Common myeloid progenitor, CD34-positive (primary cell): ENCODE results near the gene CFI.

Experiments used
- CTCF ChIA-PET: fragments of 350-600 bp; sonication (Branson Sonifier 250); formaldehyde crosslinking; loops from one replicate; lab custom pipeline; 2021; ENCODE audit warnings: antibody characterized with exemption; lab: Charles Lee
- POLR2A ChIA-PET: fragments of 350-600 bp; sonication (Branson Sonifier 250); formaldehyde crosslinking; loops from one replicate; lab custom pipeline; 2021; ENCODE audit warnings: antibody characterized with exemption; lab: Charles Lee
- DNase-seq, 3 donors: peaks; one replicate each; pipeline versions ENCODE4 v3.0.0 to v3.0.0-alpha.2; 2013
- H3K27ac ChIP-seq, 2 experiments: 1 replicate in 1 of 2; 2 replicates in 1 of 2; pipeline ENCODE4 v1.7.0; 2013; ENCODE audit warnings: inconsistent platforms in 2 of 2, low read length in 2 of 2, mild to moderate bottlenecking in 2 of 2, low read depth in 1 of 2, moderate library complexity in 1 of 2; ENCODE audit not compliant: severe bottlenecking in 2 of 2, insufficient read depth in 1 of 2, poor library complexity in 1 of 2
- H3K27me3 ChIP-seq, 5 experiments: replicated peaks in 2 of 5; 1 replicate in 3 of 5; 2 replicates in 2 of 5; pipeline versions ENCODE4 v1.6.1 to v1.7.0; 2013; ENCODE audit warnings: low read length in 4 of 5, mild to moderate bottlenecking in 2 of 5, moderate library complexity in 2 of 5, inconsistent platforms in 1 of 5; ENCODE audit not compliant: insufficient read depth in 5 of 5, control insufficient read depth in 4 of 5
- H3K36me3 ChIP-seq, 4 experiments: 1 replicate in 2 of 4; 2 replicates in 2 of 4; pipeline versions ENCODE4 v1.6.1 to v1.7.0; 2013; ENCODE audit warnings: low read length in 3 of 4, control low read depth in 1 of 4, mild to moderate bottlenecking in 1 of 4; ENCODE audit not compliant: control insufficient read depth in 4 of 4, insufficient read depth in 4 of 4
- H3K4me1 ChIP-seq, 4 experiments: 1 replicate in 3 of 4; 2 replicates in 1 of 4; pipeline versions ENCODE4 v1.6.1 to v1.7.1; 2013; ENCODE audit warnings: low read length in 3 of 4, mild to moderate bottlenecking in 3 of 4, control low read depth in 1 of 4, inconsistent platforms in 1 of 4, moderate library complexity in 1 of 4; ENCODE audit not compliant: control insufficient read depth in 4 of 4, insufficient read depth in 4 of 4; ENCODE audit errors: control extremely low read depth in 1 of 4
- H3K4me3 ChIP-seq, 7 experiments: 1 replicate in 4 of 7; 2 replicates in 3 of 7; pipeline versions ENCODE4 v1.5.1 to v1.7.0; 2013; ENCODE audit warnings: mild to moderate bottlenecking in 7 of 7, low read length in 6 of 7, moderate library complexity in 6 of 7, inconsistent platforms in 2 of 7, low read depth in 2 of 7, control low read depth in 1 of 7; ENCODE audit not compliant: insufficient read depth in 4 of 7, control insufficient read depth in 1 of 7; ENCODE audit errors: extremely low read depth in 1 of 7
- H3K9me3 ChIP-seq, 5 experiments: 1 replicate in 4 of 5; 2 replicates in 1 of 5; pipeline versions ENCODE4 v1.6.1 to v1.7.1; 2013; ENCODE audit warnings: low read length in 4 of 5, mild to moderate bottlenecking in 2 of 5, inconsistent platforms in 1 of 5, low read depth in 1 of 5, moderate library complexity in 1 of 5; ENCODE audit not compliant: control insufficient read depth in 4 of 5, insufficient read depth in 2 of 5; ENCODE audit errors: control extremely low read depth in 1 of 5
- whole genome bisulfite sequencing: methylation state at CpG from one replicate; pipeline ENCODE4 v1.1.5; 2013; ENCODE audit not compliant: insufficient coverage; 5-methylcytosine and 5-hydroxymethylcytosine counted together

The CFI gene

GRCh38 chr4:109749388-109750082 is 52.3 kb downstream of the CFI start:
- Histone ChIP-seq H3K27ac (no peak overlapping the region), H3K9me3 (no peaks in the 10 kb centered on the region), H3K4me1 (no peaks in the 10 kb centered on the region), H3K4me3 (no peak overlapping the region), H3K36me3 (no peaks in the 10 kb centered on the region), H3K27me3 (no peaks in the 10 kb centered on the region)
- whole genome bisulfite sequencing = 100% methylated on average over 2 of the region's 7 CpGs
- CTCF ChIA-PET = interaction anchor here (0.6 kb wide), 1 partner anchor 13 kb away, joined by 3 read pairs; no protein-coding TSS in a partner anchor
- POLR2A ChIA-PET = no interaction called here
- no peak for DNase-seq

- no peak for DNase-seq
- WGBS = 100% methylated on average over 1 of the region's 1 CpG
- Histone ChIP-seq H3K9me3 (no peaks in the 10 kb centered on the region), H3K27me3 (no peaks in the 10 kb centered on the region), H3K36me3 (no peaks in the 10 kb centered on the region), H3K4me3 (no peak overlapping the region), H3K4me1 (no peaks in the 10 kb centered on the region), H3K27ac (no peak overlapping the region)
- ChIA-PET POLR2A (no interaction called here), CTCF (no interaction called here)
Observed at GRCh38 chr4:109748114-109748513, 53.7 kb downstream of the CFI start.

- CTCF ChIA-PET = no interaction called here
- H3K27me3 ChIP-seq = no peaks in the 10 kb centered on the region
- no CpG with 5 or more reads among the region's 2 CpGs for WGBS
- no peaks in the 10 kb centered on the region for H3K4me1 ChIP-seq
- no peaks in the 10 kb centered on the region for H3K36me3 ChIP-seq
- no peaks in the 10 kb centered on the region for H3K9me3 ChIP-seq
- H3K27ac ChIP-seq = no peak overlapping the region
- DNase-seq = no peak
- H3K4me3 ChIP-seq = no peak overlapping the region
- POLR2A ChIA-PET = no interaction called here
Observed at GRCh38 chr4:109746728-109747127, 55.1 kb downstream of the CFI start.

GRCh38 chr4:109745830-109746229 is 56.0 kb downstream of the CFI start:
- no peaks in the 10 kb centered on the region for H3K36me3 ChIP-seq
- no peak overlapping the region for H3K27ac ChIP-seq
- H3K4me3 ChIP-seq = no peak overlapping the region
- no peaks in the 10 kb centered on the region for H3K9me3 ChIP-seq
- ChIA-PET POLR2A (no interaction called here), CTCF (no interaction called here)
- H3K27me3 ChIP-seq = no peaks in the 10 kb centered on the region
- H3K4me1 ChIP-seq = no peaks in the 10 kb centered on the region
- no peak for DNase-seq

GRCh38 chr4:109739547-109739946 is 62.3 kb downstream of the CFI start:
- no peaks in the 10 kb centered on the region for H3K27me3 ChIP-seq
- no peaks in the 10 kb centered on the region for H3K4me1 ChIP-seq
- ChIA-PET CTCF (no interaction called here), POLR2A (no interaction called here)
- H3K36me3 ChIP-seq = no peaks in the 10 kb centered on the region
- H3K27ac ChIP-seq = no peak overlapping the region
- DNase-seq = no peak
- H3K9me3 ChIP-seq = no peaks in the 10 kb centered on the region
- WGBS = 100% methylated on average over 3 of the region's 3 CpGs
- no peak overlapping the region for H3K4me3 ChIP-seq

- Histone ChIP-seq H3K27ac (no peak overlapping the region), H3K36me3 (no peaks in the 10 kb centered on the region), H3K27me3 (no peaks in the 10 kb centered on the region), H3K4me1 (no peaks in the 10 kb centered on the region), H3K9me3 (no peaks in the 10 kb centered on the region), H3K4me3 (no peak overlapping the region)
- CTCF ChIA-PET = interaction anchor here (0.6 to 1.6 kb wide), 2 partner anchors 13 to 35 kb away, joined by 3 to 4 read pairs; partner anchors contain the start of gene CASP6
- DNase-seq = no peak
- POLR2A ChIA-PET = no interaction called here
- WGBS = 94% methylated on average over 6 of the region's 10 CpGs
Observed at GRCh38 chr4:109738104-109738872, 63.5 kb downstream of the CFI start.
